Thymus (tissue), 11 donors: ENCODE data around the gene PRXL2B. TPM values are rescaled to one million over a fixed set of nuclear protein-coding genes. Genes with fewer than 3 reads are reported as not detected.

Experiments used
- DNase-seq, 9 donors: peaks; one replicate each; pipeline ENCODE4 v3.0.0-alpha.2; 2013; ENCODE audit warnings: low spot score in 9 of 9, low read depth in 6 of 9, missing footprints in 1 of 9
- H3K27ac ChIP-seq, 2 donors: one replicate each; pipeline ENCODE4 v1.5.1; 2013; ENCODE audit warnings: control low read depth in 1 of 2, low read depth in 1 of 2, low read length in 1 of 2, mild to moderate bottlenecking in 1 of 2, moderate library complexity in 1 of 2
- H3K27me3 ChIP-seq, 2 donors: one replicate each; pipeline ENCODE4 v1.5.1; 2013; ENCODE audit warnings: low read length in 1 of 2; ENCODE audit not compliant: control insufficient read depth in 2 of 2, insufficient read depth in 1 of 2
- H3K36me3 ChIP-seq, 2 donors: one replicate each; pipeline ENCODE4 v1.5.1; 2013; ENCODE audit warnings: low read length in 1 of 2, mild to moderate bottlenecking in 1 of 2, moderate library complexity in 1 of 2; ENCODE audit not compliant: control insufficient read depth in 2 of 2, insufficient read depth in 2 of 2
- H3K4me1 ChIP-seq, 2 donors: one replicate each; pipeline ENCODE4 v1.5.1; 2013; ENCODE audit warnings: low read length in 2 of 2; ENCODE audit not compliant: control insufficient read depth in 2 of 2, insufficient read depth in 2 of 2
- H3K4me3 ChIP-seq, 2 donors: one replicate each; pipeline ENCODE4 v1.5.1; 2013; ENCODE audit warnings: low read length in 2 of 2, control low read depth in 1 of 2, mild to moderate bottlenecking in 1 of 2
- H3K9me3 ChIP-seq, 2 donors: one replicate each; pipeline ENCODE4 v1.5.1; 2013; ENCODE audit warnings: low read length in 1 of 2, mild to moderate bottlenecking in 1 of 2; ENCODE audit not compliant: control insufficient read depth in 2 of 2, insufficient read depth in 1 of 2
- WGBS: extraction: QIAGEN DNeasy Blood & Tissue Kit; methylation state at CpG from one replicate; pipeline ENCODE4 v1.1.7; 2013; 5-methylcytosine and 5-hydroxymethylcytosine counted together
- polyA plus RNA-seq: library from polyadenylated mRNA; stranded (reverse); fragments of 200-250 nt; gene quantifications from one replicate; pipeline ENCODE4 v1.2.3, GENCODE V29; 2013
- total RNA-seq: library from RNA; stranded (reverse); fragments of 120-200 nt; gene quantifications from one replicate; pipeline ENCODE4 v1.2.4, GENCODE V29; 2013
- donor health status: healthy.

Gene PRXL2B
- total and polyA plus RNA-seq, 2 donors, result 11.8 to 12.3 TPM

DNA sequence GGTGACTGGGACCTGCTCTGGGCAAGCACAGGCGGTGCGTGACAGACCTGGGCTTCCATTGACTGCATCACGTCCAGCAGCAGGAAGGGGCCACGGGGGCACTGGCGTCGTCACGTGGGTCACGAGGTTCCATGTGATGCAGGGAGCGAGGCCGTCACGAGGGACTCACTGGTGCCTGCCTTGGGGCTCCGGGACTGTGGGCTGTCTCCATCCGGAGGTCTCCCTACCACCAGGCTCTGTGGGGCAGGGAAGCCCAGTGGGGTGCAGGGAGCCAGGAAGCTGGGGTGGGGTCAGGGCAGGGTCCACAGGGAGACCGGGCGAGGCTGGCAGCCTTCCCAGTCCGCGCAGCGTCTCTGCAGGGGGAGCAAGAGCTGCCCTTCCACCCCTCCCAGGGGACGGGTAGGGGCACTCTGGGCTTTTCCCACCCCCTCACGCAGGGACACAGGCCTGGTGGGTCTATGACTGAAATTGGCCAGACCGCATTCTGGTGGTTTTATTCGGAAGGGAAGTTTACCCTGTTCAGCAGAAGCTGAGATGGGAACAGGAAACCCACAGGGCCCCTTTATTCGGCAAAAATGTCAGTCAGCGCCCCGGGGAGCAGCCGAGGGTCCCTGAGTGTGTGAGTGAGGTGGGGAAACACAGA is 30.8 kb upstream of the PRXL2B start:
- peak overlapping the region; percentile 93 to 97 for H3K27ac ChIP-seq
- no peaks in the 10 kb centered on the region for H3K27me3 ChIP-seq
- no peaks in the 10 kb centered on the region for H3K9me3 ChIP-seq
- H3K36me3 ChIP-seq, result peaks cover 0 to 30% of the 10 kb centered on the region in 2 donors
- H3K4me1 ChIP-seq, result peaks cover 12 to 34% of the 10 kb centered on the region in 2 donors
- DNase-seq, result peak in 5 of 9 donors; percentile 54 to 78 (median 63)
- peak overlapping the region; percentile 71 to 86 for H3K4me3 ChIP-seq
- under 1% methylated on average over 26 of the region's 26 CpGs for WGBS

DNA sequence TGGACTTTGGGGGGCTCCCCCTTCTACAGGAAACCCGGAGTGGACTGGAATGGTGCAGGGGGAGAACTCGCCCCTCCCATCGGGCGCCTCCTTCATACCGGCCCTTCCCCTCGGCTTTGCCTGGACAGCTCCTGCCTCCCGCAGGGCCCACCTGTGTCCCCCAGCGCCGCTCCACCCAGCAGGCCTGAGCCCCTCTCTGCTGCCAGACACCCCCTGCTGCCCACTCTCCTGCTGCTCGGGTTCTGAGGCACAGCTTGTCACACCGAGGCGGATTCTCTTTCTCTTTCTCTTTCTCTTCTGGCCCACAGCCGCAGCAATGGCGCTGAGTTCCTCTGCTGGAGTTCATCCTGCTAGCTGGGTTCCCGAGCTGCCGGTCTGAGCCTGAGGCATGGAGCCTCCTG is 30.3 kb upstream of the PRXL2B start, which contains the start of gene TNFRSF14:
TSS of gene TNFRSF14 (plus strand) at position 95 of the 401 bp plus-strand sequence. CDS start at position 389, 294 bp downstream.
- Histone ChIP-seq H3K4me1 (peaks cover 12 to 34% of the 10 kb centered on the region in 2 donors), H3K9me3 (no peaks in the 10 kb centered on the region), H3K27me3 (no peaks in the 10 kb centered on the region), H3K27ac (peak within 1 kb of the TSS; percentile 93 to 97), H3K4me3 (peak within 1 kb of the TSS; percentile 71 to 86), H3K36me3 (peaks cover 0 to 33% of the 10 kb centered on the region in 2 donors)
- WGBS, result under 1% methylated on average over 16 of the region's 16 CpGs
- peak in 6 of 9 donors; percentile 50 to 90 (median 70) for DNase-seq

DNA sequence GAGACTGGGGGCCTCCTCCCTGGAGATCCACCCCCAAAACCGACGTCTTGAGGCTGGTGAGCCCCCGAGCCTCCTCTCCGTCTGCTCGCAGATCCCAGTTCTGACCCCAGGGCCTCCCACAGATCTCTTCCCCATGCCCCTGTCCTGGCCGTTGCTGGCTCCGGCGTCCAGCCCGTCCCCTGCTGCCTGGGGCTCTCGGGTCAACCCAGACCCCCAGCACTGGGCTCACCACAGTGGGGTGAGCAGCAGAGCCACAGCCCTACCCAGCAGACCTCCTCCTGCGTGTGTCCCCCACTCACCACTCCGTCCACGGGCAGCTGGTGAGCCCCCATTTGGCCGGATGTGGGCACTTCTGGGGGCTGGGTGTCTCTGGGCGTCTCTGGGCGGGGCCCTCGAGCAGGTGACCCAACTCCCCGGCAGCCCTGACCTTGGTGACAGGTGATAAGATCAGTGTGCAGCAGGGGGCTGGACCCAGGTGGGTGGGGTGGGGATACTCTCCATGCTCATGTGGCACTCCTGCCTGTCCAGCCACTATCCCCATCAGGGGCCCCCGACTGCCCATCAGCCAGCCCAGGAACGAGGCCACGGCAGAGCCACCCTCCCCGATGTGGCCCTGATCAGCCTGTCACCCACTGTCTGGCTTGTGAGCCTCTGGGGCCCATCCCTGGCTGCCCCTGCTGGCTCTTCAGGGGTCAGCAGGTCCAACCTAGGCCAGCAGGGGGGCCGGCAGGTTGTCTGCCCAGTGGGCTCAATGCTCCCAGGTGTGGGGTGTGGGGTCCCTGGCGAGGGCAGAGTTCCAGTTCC is 29.7 kb upstream of the PRXL2B start:
- H3K27ac ChIP-seq, result peak overlapping the region; percentile 93 to 97
- H3K36me3 ChIP-seq, result peaks cover under 1 to 36% of the 10 kb centered on the region in 2 donors
- H3K27me3 ChIP-seq, result no peaks in the 10 kb centered on the region
- WGBS, result 11% methylated on average over 24 of the region's 24 CpGs
- DNase-seq, result peak in 2 of 9 donors; percentile 31 to 57
- H3K9me3 ChIP-seq, result no peaks in the 10 kb centered on the region
- H3K4me1 ChIP-seq, result peaks cover 12 to 34% of the 10 kb centered on the region in 2 donors
- H3K4me3 ChIP-seq, result peak overlapping the region; percentile 71 to 86

DNA sequence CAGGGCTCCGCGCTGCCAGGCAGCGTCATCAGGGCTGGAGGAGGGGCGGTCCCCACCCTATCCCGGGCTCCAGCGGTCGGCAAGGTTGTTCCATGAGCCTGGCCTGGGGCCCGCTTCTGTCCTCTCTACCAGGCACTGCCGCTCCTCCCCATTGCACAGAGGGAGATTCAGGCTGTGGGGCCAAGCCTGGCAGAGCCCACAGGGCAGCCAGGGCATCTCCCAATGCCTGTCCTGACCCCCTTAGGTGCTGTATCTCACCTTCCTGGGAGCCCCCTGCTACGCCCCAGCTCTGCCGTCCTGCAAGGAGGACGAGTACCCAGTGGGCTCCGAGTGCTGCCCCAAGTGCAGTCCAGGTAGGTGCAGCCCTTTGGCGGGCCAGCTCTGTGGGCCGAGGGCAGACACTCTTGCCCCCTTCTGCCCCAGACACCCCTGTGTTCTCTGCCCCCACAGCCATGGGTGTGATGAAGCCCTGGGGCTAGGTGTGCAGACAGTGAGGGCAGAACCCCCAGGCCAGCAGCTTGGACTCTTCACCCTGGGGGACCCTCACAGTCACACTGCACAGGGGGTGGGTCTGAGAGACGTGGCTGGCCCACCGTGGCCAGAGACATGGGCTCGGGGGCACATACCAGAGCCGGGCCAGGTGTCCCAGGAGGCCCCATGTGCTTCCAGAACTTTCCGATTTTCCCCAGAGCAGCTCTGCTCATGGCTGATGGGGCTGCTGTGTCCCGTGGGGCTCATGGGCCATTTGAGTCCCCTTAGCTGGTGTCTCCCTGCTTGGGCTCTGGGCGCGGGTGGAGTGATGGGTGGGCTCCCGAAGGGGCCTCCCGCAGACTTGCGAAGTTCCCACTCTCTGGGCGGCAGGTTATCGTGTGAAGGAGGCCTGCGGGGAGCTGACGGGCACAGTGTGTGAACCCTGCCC is 28.8 kb upstream of the PRXL2B start:
- Histone ChIP-seq H3K27ac (peak overlapping the region in 1 of 2 donors; percentile 48), H3K9me3 (no peaks in the 10 kb centered on the region), H3K4me1 (peaks cover 12 to 34% of the 10 kb centered on the region in 2 donors), H3K4me3 (peak overlapping the region; percentile 71 to 86), H3K27me3 (no peaks in the 10 kb centered on the region), H3K36me3 (peaks cover 5 to 43% of the 10 kb centered on the region in 2 donors)
- DNase-seq, result no peak
- WGBS, result 93% methylated on average over 30 of the region's 30 CpGs

DNA sequence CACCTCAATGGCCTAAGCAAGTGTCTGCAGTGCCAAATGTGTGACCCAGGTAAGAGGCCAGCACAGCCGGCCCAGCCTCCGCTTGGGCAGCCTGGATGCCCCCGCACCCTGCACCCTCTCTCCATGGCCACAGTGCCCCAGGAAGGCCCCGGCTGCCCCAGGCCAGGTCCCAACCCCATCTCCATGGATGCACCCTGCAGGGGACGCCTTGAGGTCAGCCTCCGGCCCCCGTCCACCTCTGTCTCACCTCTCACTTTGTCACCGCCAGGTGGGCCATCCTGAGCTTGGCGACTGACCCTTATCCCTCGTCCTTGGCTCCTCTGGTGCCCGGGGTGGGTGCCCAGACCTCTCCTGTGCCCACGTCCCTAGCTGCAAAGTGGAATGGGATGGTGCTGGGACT is 28.2 kb upstream of the PRXL2B start:
- peaks cover 12 to 34% of the 10 kb centered on the region in 2 donors for H3K4me1 ChIP-seq
- H3K27ac ChIP-seq, result no peak overlapping the region
- 98% methylated on average over 12 of the region's 12 CpGs for WGBS
- no peak for DNase-seq
- no peaks in the 10 kb centered on the region for H3K9me3 ChIP-seq
- peaks cover 7 to 47% of the 10 kb centered on the region in 2 donors for H3K36me3 ChIP-seq
- H3K4me3 ChIP-seq, result no peak overlapping the region
- H3K27me3 ChIP-seq, result no peaks in the 10 kb centered on the region

DNA sequence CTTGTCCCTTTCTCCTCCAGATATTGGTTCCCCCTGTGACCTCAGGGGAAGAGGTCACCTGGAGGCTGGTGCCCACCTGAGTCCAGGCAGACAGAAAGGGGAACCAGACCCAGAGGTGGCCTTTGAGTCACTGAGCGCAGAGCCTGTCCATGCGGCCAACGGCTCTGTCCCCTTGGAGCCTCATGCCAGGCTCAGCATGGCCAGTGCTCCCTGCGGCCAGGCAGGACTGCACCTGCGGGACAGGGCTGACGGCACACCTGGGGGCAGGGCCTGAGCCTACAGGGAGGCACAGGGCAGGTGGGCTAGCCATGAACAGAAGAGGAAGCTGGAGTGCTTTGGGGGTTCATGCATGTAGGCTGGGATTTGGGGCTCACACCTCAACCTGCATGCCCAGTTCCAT is 27.7 kb upstream of the PRXL2B start:
- Histone ChIP-seq H3K4me1 (peaks cover 12 to 34% of the 10 kb centered on the region in 2 donors), H3K4me3 (no peak overlapping the region), H3K27me3 (no peaks in the 10 kb centered on the region), H3K9me3 (no peaks in the 10 kb centered on the region), H3K36me3 (peaks cover 9 to 49% of the 10 kb centered on the region in 2 donors), H3K27ac (no peak overlapping the region)
- WGBS, result 96% methylated on average over 6 of the region's 6 CpGs
- no peak for DNase-seq

DNA sequence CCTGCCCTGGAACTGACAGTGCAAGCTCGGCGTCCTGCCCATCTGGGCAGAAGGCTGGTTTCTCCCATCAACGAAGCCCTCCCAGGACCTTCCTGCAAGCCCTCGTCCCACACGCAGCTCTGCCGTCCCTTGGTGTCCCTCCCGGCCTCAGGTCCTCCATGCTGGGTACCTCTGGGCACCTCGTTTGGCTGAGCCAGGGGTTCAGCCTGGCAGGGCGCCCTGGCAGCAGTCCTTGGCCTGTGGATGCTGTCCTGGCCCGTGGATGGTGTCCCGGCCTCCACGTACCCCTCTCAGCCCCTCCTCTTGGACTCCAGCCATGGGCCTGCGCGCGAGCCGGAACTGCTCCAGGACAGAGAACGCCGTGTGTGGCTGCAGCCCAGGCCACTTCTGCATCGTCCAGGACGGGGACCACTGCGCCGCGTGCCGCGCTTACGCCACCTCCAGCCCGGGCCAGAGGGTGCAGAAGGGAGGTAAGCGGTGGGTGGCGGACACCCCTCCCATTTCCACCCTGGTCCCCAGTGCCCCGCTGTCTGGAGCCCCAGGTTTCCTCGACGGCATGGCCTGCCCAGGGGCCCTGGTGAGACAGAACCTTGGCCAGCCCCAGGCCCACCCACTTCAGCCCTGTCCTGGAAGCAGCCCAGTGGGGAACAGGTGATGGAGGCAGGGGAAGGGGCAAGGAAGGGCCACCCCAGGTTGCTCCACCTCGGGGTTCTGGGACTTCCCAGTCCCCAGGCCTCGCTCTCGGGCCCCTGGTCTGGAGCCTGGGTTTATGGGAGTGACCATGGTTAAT is 26.9 kb upstream of the PRXL2B start:
- H3K36me3 ChIP-seq, result peaks cover 9 to 49% of the 10 kb centered on the region in 2 donors
- DNase-seq, result no peak
- WGBS, result 95% methylated on average over 35 of the region's 35 CpGs

More for the DNA sequence above, 26.9 kb upstream of the PRXL2B start:
- no peaks in the 10 kb centered on the region for H3K27me3 ChIP-seq
- H3K9me3 ChIP-seq, result no peaks in the 10 kb centered on the region
- no peak overlapping the region for H3K27ac ChIP-seq
- H3K4me3 ChIP-seq, result no peak overlapping the region
- H3K4me1 ChIP-seq, result peaks cover 10 to 26% of the 10 kb centered on the region in 2 donors
